SK-N-MC (cell line): Measurements from ENCODE around the gene OPRL1.

Experiments used
- EZH2 ChIP-seq: fragments of 200-600 bp; sonication (generic); IDR thresholded peaks from one replicate; pipeline ENCODE4 v1.6.1; 2017; ENCODE audit warnings: antibody characterized with exemption
- FOXP2 ChIP-seq: optimal IDR thresholded peaks from 2 replicates; pipeline ENCODE3; 2011; ENCODE audit warnings: mild to moderate bottlenecking, moderate library complexity; ENCODE audit not compliant: insufficient read depth; ENCODE audit errors: extremely low read length, control extremely low read depth
- POLR2AphosphoS5 ChIP-seq: IDR thresholded peaks from 2 replicates; pipeline ENCODE4 v1.6.1; 2012; ENCODE audit warnings: mild to moderate bottlenecking, low read depth, low read length, borderline replicate concordance

DNA sequence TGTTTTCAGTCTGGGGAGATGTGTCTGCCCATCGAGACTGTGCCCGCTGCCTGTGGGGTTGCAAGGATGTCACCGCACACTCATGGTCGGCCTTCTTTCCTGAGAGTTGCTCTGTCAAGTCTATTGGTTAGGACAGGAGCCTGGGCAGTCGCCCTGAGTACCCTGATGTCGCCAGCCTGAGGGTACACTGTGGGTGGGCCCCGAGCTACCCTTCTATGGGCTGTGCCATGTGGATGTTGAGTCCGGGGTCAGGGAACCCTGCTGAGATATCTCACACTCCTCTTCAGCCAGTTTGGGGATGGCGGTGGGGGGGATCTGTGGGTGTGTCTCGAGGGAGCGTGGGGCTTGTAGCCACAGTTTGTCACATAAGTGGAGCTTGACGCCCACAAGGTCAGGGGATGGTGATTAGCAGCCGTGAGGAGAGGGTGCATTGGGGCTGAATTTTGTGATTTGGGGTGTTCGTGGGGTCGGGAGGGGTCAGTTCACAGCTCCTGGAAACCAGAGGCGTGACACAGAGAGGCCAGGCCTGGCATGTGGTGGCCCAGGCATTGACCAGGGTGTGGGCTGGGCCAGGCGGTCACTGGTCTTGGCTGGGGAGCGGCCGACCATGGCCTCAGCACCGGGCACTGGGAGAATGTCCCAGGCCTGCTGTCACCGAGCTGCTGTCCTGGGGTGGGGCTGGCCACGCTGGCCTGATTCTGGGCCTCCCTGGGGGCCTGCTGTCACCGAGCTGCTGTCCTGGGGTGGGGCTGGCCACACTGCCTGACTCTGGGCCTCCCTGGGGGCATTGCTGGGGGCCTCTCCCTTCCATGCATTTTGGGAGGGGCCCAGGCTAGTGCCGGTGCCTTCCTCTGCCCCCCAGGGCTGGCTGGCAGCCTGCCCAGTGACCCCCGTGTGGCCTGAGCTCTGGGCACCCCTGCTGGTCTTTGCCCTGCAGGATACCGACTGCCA lies 29.1 kb downstream of the OPRL1 start:
- TF ChIP-seq EZH2 (no peak), POLR2AphosphoS5 (no peak), FOXP2 (no peak)
